Glutamatergic neuron (in vitro differentiated cells): ENCODE results near the gene KANK3. TPM values are rescaled to one million over a fixed set of nuclear protein-coding genes. Genes with fewer than 3 reads are reported as not detected.
A peak's percentile ranks its signal among the peaks of the same experiment; 100 is the strongest.

Source experiments
- DNase-seq: peaks from one replicate; pipeline ENCODE4 v3.0.0; 2022
- H3K27ac Mint-ChIP-seq: one replicate; pipeline ENCODE4 v1.8.0; 2020; ENCODE audit warnings: mild to moderate bottlenecking, mixed read lengths, inconsistent platforms; ENCODE audit not compliant: unreplicated experiment
- H3K27me3 Mint-ChIP-seq: one replicate; pipeline ENCODE4 v1.8.0; 2020; ENCODE audit warnings: mild to moderate bottlenecking, moderate library complexity, mixed read lengths, inconsistent platforms; ENCODE audit not compliant: unreplicated experiment
- H3K36me3 Mint-ChIP-seq: one replicate; pipeline ENCODE4 v1.8.0; 2020; ENCODE audit warnings: mild to moderate bottlenecking, mixed read lengths, inconsistent platforms; ENCODE audit not compliant: unreplicated experiment
- H3K4me1 Mint-ChIP-seq: one replicate; pipeline ENCODE4 v1.8.0; 2020; ENCODE audit warnings: mild to moderate bottlenecking, low read depth, mixed read lengths, inconsistent platforms; ENCODE audit not compliant: unreplicated experiment
- H3K4me3 Mint-ChIP-seq: one replicate; pipeline ENCODE4 v1.8.0; 2020; ENCODE audit warnings: mild to moderate bottlenecking, mixed read lengths, inconsistent platforms; ENCODE audit not compliant: unreplicated experiment
- H3K9me3 Mint-ChIP-seq: one replicate; pipeline ENCODE4 v1.8.0; 2020; ENCODE audit warnings: mild to moderate bottlenecking, moderate library complexity, mixed read lengths, inconsistent platforms; ENCODE audit not compliant: unreplicated experiment
- CTCF ChIP-seq: fragments of 200-600 bp; sonication (generic); IDR thresholded peaks from one replicate; pipeline ENCODE4 v1.5.0; 2021; ENCODE audit not compliant: partially characterized antibody, unreplicated experiment
- total RNA-seq: library from RNA; stranded (reverse); fragmentation: NEBNext Ultra II Directional; extraction: Animal tissue kit (Norgen Biotek cat#: 25700); gene quantifications from one replicate; pipeline ENCODE4 v1.2.1, GENCODE V29; 2021; ENCODE audit not compliant: unreplicated experiment

Gene KANK3
- total RNA-seq, 1 donor from 2014 or later, result 8.9 TPM

GRCh38 chr19:8329996-8330395, 13.1 kb downstream of the KANK3 start:
- Mint-ChIP-seq H3K36me3 (no peaks in the 10 kb centered on the region), H3K4me3 (no peak overlapping the region), H3K9me3 (peaks cover 3% of the 10 kb centered on the region), H3K4me1 (no peaks in the 10 kb centered on the region), H3K27me3 (peaks cover 9% of the 10 kb centered on the region), H3K27ac (no peak overlapping the region)
- DNase-seq, result no peak
- no peak for TF ChIP-seq CTCF

DNA sequence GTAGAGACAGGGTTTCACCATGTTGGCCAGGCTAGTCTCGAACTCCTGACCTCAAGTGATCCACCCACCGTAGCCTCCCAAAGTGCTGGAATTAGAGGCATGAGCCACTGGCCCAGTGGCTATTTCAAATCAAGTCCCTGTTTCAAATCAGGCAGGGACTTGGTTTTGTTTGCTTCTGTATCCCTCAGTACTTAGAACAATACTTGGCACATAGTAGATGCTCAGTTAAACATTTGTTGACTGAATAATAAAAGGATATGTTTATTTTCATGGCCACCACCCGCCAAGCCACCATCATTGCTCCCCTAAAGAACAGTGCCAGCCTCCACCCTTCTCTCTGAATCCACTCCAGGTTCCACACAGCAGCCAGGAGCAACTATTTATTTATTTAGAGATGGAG, 17.6 kb downstream of the KANK3 start:
- H3K4me3 Mint-ChIP-seq, result no peak overlapping the region
- H3K27ac Mint-ChIP-seq, result no peak overlapping the region
- no peak for TF ChIP-seq CTCF
- peaks cover 4% of the 10 kb centered on the region for H3K4me1 Mint-ChIP-seq
- H3K27me3 Mint-ChIP-seq, result peaks cover 12% of the 10 kb centered on the region
- no peak for DNase-seq
- H3K9me3 Mint-ChIP-seq, result peaks cover 12% of the 10 kb centered on the region
- H3K36me3 Mint-ChIP-seq, result no peaks in the 10 kb centered on the region

GRCh38 chr19:8324186-8325050, 18.6 kb downstream of the KANK3 start:
- no peaks in the 10 kb centered on the region for H3K36me3 Mint-ChIP-seq
- H3K4me3 Mint-ChIP-seq, result no peak overlapping the region
- DNase-seq, result no peak
- TF ChIP-seq CTCF, result no peak
- peaks cover 6% of the 10 kb centered on the region for H3K4me1 Mint-ChIP-seq
- H3K9me3 Mint-ChIP-seq, result peaks cover 12% of the 10 kb centered on the region
- no peak overlapping the region for H3K27ac Mint-ChIP-seq
- peaks cover 12% of the 10 kb centered on the region for H3K27me3 Mint-ChIP-seq

DNA sequence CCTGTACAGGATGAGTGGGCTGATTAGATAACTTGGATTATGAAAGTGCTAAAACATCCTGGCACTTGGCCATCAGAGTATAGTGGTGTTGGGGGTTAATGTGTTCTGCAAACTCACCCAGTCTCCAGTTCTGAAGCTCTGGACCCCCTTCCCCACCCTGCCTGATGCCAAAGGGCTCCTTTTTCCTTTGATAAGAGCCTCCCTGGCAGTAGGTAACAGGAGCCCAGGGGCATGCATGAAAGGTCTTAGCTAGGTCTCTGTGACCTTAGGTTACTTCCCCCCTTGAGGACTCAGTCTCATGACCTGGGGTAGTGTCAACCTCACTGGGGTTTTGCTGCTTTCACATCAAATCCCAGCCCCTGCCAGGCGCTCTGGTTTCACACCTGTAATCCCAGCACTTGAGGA, 19.3 kb downstream of the KANK3 start:
- H3K36me3 Mint-ChIP-seq, result no peaks in the 10 kb centered on the region
- no peak for TF ChIP-seq CTCF
- peaks cover 12% of the 10 kb centered on the region for H3K27me3 Mint-ChIP-seq
- H3K4me3 Mint-ChIP-seq, result no peak overlapping the region
- peaks cover 12% of the 10 kb centered on the region for H3K9me3 Mint-ChIP-seq
- DNase-seq, result no peak
- peaks cover 6% of the 10 kb centered on the region for H3K4me1 Mint-ChIP-seq
- H3K27ac Mint-ChIP-seq, result no peak overlapping the region

GRCh38 chr19:8322638-8322997, 20.4 kb downstream of the KANK3 start:
- peak overlapping the region; percentile 98 for H3K4me3 Mint-ChIP-seq
- H3K4me1 Mint-ChIP-seq, result peaks cover 6% of the 10 kb centered on the region
- TF ChIP-seq CTCF, result no peak
- H3K36me3 Mint-ChIP-seq, result no peaks in the 10 kb centered on the region
- peaks cover 4% of the 10 kb centered on the region for H3K27me3 Mint-ChIP-seq
- no peak for DNase-seq
- H3K27ac Mint-ChIP-seq, result no peak overlapping the region
- peaks cover 12% of the 10 kb centered on the region for H3K9me3 Mint-ChIP-seq
